Measurements from ENCODE around the gene ZNF229. TPM values are rescaled to one million over a fixed set of nuclear protein-coding genes. Genes with fewer than 3 reads are reported as not detected.

ZNF229 gene
- total RNA-seq, 1 experiment from 2014 or later = not detected

DNA sequence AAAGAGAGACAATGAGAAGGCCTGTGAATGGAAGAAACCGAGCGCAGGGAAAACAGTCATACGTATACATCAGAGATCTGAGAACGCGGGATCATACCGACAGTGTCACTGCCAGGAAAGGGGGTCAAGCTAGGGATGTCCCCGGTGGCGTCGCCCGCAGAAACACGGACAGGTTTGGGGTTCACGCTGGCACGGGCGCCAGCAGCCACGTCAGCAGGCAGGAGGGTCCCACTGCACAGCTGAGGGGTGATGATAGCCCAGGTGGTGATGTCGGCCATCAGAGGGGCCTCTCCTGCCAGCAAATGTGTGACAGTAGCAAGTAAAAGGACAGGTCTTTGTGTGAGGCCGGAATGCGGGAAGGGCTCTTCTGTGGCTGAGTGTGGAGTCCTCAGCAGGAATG, 3.4 kb upstream of the ZNF229 start:
- H3K4me3 Mint-ChIP-seq (ENCODE audit: unreplicated experiment) = no peak overlapping the region
- H3K9me3 ChIP-seq = peaks cover 12% of the 10 kb centered on the region; the same call in 1 of the 2 replicates
- TF ChIP-seq, protein P1, sequence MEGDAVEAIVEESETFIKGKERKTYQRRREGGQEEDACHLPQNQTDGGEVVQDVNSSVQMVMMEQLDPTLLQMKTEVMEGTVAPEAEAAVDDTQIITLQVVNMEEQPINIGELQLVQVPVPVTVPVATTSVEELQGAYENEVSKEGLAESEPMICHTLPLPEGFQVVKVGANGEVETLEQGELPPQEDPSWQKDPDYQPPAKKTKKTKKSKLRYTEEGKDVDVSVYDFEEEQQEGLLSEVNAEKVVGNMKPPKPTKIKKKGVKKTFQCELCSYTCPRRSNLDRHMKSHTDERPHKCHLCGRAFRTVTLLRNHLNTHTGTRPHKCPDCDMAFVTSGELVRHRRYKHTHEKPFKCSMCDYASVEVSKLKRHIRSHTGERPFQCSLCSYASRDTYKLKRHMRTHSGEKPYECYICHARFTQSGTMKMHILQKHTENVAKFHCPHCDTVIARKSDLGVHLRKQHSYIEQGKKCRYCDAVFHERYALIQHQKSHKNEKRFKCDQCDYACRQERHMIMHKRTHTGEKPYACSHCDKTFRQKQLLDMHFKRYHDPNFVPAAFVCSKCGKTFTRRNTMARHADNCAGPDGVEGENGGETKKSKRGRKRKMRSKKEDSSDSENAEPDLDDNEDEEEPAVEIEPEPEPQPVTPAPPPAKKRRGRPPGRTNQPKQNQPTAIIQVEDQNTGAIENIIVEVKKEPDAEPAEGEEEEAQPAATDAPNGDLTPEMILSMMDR (IDR thresholded peaks at IDR 0.05; ENCODE audit: insufficient read depth in 1 of 2, low read depth in 1 of 2, low read length in 1 of 2, severe bottlenecking in 1 of 2, unreplicated experiment in 1 of 2) = no peak
- no peaks in the 10 kb centered on the region for H3K4me1 ChIP-seq
- no peaks in the 10 kb centered on the region for H3K36me3 Mint-ChIP-seq (ENCODE audit: insufficient read depth, unreplicated experiment)
- no peaks in the 10 kb centered on the region for H3K36me3 ChIP-seq (ENCODE audit: control insufficient read depth, insufficient read depth, low read length)
- H3K27me3 ChIP-seq (replicated peaks; ENCODE audit: control insufficient read depth, insufficient read depth, low read length) = no peaks in the 10 kb centered on the region
- H3K9me3 Mint-ChIP-seq (ENCODE audit: unreplicated experiment) = peaks cover 44% of the 10 kb centered on the region
- H3K4me1 Mint-ChIP-seq (ENCODE audit: low read depth, unreplicated experiment) = no peaks in the 10 kb centered on the region
- no peak overlapping the region for H3K27ac Mint-ChIP-seq (ENCODE audit: unreplicated experiment)
- no TSS peak for BruUV-seq (replicated peaks)
- CTCF ChIA-PET = no interaction called here
- no peak for DNase-seq
- POLR2A ChIA-PET = no interaction called here
- intact Hi-C loops (cut with micrococcal nuclease; ENCODE audit: unreplicated experiment) = no loop called here
- H3K27me3 Mint-ChIP-seq (ENCODE audit: insufficient read depth, unreplicated experiment) = peaks cover 13% of the 10 kb centered on the region
- H3K4me3 ChIP-seq (ENCODE audit: low read depth, low read length) = no peak overlapping the region

DNA sequence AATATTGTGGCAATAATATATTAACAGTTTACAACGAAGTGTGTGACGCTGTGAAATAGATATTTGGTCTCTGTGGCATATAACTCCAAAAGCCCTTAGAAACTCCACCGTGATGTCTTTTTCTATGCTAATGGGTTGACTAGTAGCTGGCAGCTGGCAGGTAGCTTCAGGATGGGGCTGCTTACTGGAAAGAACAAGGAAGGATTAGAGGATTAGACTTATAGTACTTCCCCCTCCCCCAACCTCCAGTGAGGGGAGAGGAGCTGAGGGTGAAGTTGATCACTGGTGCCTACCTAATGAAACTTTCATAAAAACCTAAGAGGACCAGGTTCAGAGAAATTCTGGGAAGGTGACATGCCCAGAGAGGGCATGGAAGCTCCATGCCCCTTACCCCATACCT, 9.8 kb downstream of the ZNF229 start:
- Histone ChIP-seq H3K36me3 (ENCODE audit: control insufficient read depth, insufficient read depth, low read length) (no peaks in the 10 kb centered on the region), H3K27me3 (replicated peaks; ENCODE audit: control insufficient read depth, insufficient read depth, low read length) (no peaks in the 10 kb centered on the region), H3K4me1 (peaks cover 15% of the 10 kb centered on the region), H3K9me3 (peaks cover 46% of the 10 kb centered on the region), H3K4me3 (ENCODE audit: low read depth, low read length) (no peak overlapping the region)
- TF ChIP-seq, protein P1 (IDR thresholded peaks at IDR 0.05; ENCODE audit: insufficient read depth in 1 of 2, low read depth in 1 of 2, low read length in 1 of 2, severe bottlenecking in 1 of 2, unreplicated experiment in 1 of 2) = no peak
- Mint-ChIP-seq H3K27ac (ENCODE audit: unreplicated experiment) (no peak overlapping the region), H3K4me1 (ENCODE audit: low read depth, unreplicated experiment) (peaks cover 12% of the 10 kb centered on the region), H3K9me3 (ENCODE audit: unreplicated experiment) (peaks cover 56% of the 10 kb centered on the region), H3K27me3 (ENCODE audit: insufficient read depth, unreplicated experiment) (no peaks in the 10 kb centered on the region), H3K4me3 (ENCODE audit: unreplicated experiment) (no peak overlapping the region), H3K36me3 (ENCODE audit: insufficient read depth, unreplicated experiment) (peaks cover 11% of the 10 kb centered on the region)
- DNase-seq = no peak
- ChIA-PET POLR2A (no interaction called here), CTCF (no interaction called here)
- BruUV-seq (replicated peaks) = no TSS peak
- intact Hi-C loops (cut with micrococcal nuclease; ENCODE audit: unreplicated experiment) = no loop called here

DNA sequence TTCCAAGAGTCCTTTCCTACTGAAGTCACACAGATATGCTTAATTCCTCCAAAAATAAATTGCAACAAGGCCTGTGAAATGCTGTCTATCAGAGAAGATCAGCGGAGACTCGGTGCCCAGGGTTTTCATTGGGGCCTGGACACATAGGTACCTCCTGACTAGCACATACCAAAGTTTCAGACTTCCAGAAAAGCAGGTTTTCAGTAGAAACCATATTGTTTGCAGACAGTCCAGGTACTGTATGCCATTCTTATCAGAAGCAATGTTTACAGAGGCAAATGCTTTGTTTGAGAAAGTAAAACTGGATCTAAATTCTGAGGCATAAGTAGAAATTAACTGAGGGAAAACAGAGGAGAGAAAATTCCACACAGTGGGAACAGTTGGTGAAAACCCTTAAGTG, 12.8 kb downstream of the ZNF229 start:
- intact Hi-C loops (cut with micrococcal nuclease; ENCODE audit: unreplicated experiment) = loop anchor here (1.0 kb wide), 1 partner anchor 64 kb away; no protein-coding TSS in a partner anchor
- CTCF ChIA-PET = no interaction called here
- Mint-ChIP-seq H3K9me3 (ENCODE audit: unreplicated experiment) (peaks cover 55% of the 10 kb centered on the region), H3K36me3 (ENCODE audit: insufficient read depth, unreplicated experiment) (peaks cover 11% of the 10 kb centered on the region), H3K27me3 (ENCODE audit: insufficient read depth, unreplicated experiment) (no peaks in the 10 kb centered on the region), H3K27ac (ENCODE audit: unreplicated experiment) (peak overlapping the region; percentile 79), H3K4me1 (ENCODE audit: low read depth, unreplicated experiment) (peaks cover 12% of the 10 kb centered on the region), H3K4me3 (ENCODE audit: unreplicated experiment) (peak overlapping the region; percentile 48)
- DNase-seq = peak in 1 of 2 experiments; percentile 57
- Histone ChIP-seq H3K36me3 (ENCODE audit: control insufficient read depth, insufficient read depth, low read length) (no peaks in the 10 kb centered on the region), H3K4me1 (peaks cover 15% of the 10 kb centered on the region), H3K4me3 (ENCODE audit: low read depth, low read length) (no peak overlapping the region), H3K27me3 (replicated peaks; ENCODE audit: control insufficient read depth, insufficient read depth, low read length) (no peaks in the 10 kb centered on the region), H3K9me3 (peaks cover 49% of the 10 kb centered on the region)
- TF ChIP-seq, protein P1 (IDR thresholded peaks at IDR 0.05; ENCODE audit: insufficient read depth in 1 of 2, low read depth in 1 of 2, low read length in 1 of 2, severe bottlenecking in 1 of 2, unreplicated experiment in 1 of 2) = no peak
- POLR2A ChIA-PET = no interaction called here
- BruUV-seq (replicated peaks) = no TSS peak
